ENCODE data around the gene LRMDA.

DNA sequence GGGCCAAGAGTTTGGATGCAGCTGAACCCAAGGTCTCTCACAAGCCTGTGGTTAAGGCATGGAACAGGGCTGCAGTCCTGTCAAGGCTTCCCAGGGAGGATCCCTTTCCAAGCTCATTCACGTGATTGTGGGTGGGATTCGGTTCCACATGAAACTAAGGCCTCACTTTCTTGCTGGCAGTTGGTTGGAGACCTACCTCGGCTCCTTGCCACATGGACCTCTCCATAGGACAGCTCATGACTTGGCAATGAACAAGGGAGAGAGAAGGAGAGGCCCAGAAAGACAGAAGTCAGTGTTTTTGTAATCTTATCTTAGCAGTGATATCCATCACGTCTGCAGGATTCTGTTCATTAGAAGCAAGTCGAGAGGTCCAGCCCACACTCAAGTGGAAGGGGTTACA lies 583.8 kb downstream of the LRMDA start:
- no peak for TF ChIP-seq NFIC (IDR thresholded peaks at IDR 0.05; ENCODE audit: low read depth, low read length)
- TF ChIP-seq SIN3A (IDR thresholded peaks at IDR 0.05; ENCODE audit: low read depth, low read length): no peak
- TF ChIP-seq POLR2A (IDR thresholded peaks at IDR 0.05; ENCODE audit: low read depth, low read length): no peak

Measured in GM12878 (cell line).